Ishikawa (cell line): ENCODE measurements around the gene EFEMP1.

Experiments used
- CEBPB ChIP-seq: IDR thresholded peaks from 2 replicates; pipeline ENCODE4 v1.6.1; 2012
- CREB1 ChIP-seq: IDR thresholded peaks from 2 replicates; pipeline ENCODE4 v1.6.1; 2012; ENCODE audit warnings: low read depth
- EGR1 ChIP-seq: IDR thresholded peaks from 2 replicates; pipeline ENCODE4 v1.6.1; 2012
- EP300 ChIP-seq: IDR thresholded peaks from 2 replicates; pipeline ENCODE4 v1.6.1; 2012; ENCODE audit warnings: borderline replicate concordance
- FOXM1 ChIP-seq: IDR thresholded peaks from 2 replicates; pipeline ENCODE4 v1.6.1; 2012; ENCODE audit warnings: low read depth, borderline replicate concordance
- NFIC ChIP-seq: IDR thresholded peaks from 2 replicates; pipeline ENCODE4 v1.6.1; 2012
- RAD21 ChIP-seq: IDR thresholded peaks from 2 replicates; pipeline ENCODE4 v1.6.1; 2012; ENCODE audit warnings: low read depth
- TAF1 ChIP-seq: IDR thresholded peaks from 2 replicates; pipeline ENCODE4 v1.6.1; 2012; ENCODE audit warnings: low read depth, mild to moderate bottlenecking
- TCF12 ChIP-seq: IDR thresholded peaks from 2 replicates; pipeline ENCODE4 v1.6.1; 2012; ENCODE audit warnings: low read depth
- TEAD4 ChIP-seq: IDR thresholded peaks from 2 replicates; pipeline ENCODE4 v1.6.1; 2012
- YY1 ChIP-seq: IDR thresholded peaks from 2 replicates; pipeline ENCODE4 v1.6.1; 2012; ENCODE audit warnings: low read depth
- ZBTB7A ChIP-seq: IDR thresholded peaks from 2 replicates; pipeline ENCODE4 v1.6.1; 2012; ENCODE audit warnings: low read depth
- TF ChIP-seq, protein P1 (sequence below): IDR thresholded peaks from 2 replicates; pipeline ENCODE4 v1.6.1; 2012
- TF ChIP-seq, protein P2 (sequence below): IDR thresholded peaks from 2 replicates; pipeline ENCODE4 v1.6.1; 2012
- TF ChIP-seq, protein P3 (sequence below): IDR thresholded peaks from 2 replicates; pipeline ENCODE4 v1.6.1; 2012; ENCODE audit warnings: low read depth, mild to moderate bottlenecking

Gene EFEMP1, protein sequence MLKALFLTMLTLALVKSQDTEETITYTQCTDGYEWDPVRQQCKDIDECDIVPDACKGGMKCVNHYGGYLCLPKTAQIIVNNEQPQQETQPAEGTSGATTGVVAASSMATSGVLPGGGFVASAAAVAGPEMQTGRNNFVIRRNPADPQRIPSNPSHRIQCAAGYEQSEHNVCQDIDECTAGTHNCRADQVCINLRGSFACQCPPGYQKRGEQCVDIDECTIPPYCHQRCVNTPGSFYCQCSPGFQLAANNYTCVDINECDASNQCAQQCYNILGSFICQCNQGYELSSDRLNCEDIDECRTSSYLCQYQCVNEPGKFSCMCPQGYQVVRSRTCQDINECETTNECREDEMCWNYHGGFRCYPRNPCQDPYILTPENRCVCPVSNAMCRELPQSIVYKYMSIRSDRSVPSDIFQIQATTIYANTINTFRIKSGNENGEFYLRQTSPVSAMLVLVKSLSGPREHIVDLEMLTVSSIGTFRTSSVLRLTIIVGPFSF

DNA sequence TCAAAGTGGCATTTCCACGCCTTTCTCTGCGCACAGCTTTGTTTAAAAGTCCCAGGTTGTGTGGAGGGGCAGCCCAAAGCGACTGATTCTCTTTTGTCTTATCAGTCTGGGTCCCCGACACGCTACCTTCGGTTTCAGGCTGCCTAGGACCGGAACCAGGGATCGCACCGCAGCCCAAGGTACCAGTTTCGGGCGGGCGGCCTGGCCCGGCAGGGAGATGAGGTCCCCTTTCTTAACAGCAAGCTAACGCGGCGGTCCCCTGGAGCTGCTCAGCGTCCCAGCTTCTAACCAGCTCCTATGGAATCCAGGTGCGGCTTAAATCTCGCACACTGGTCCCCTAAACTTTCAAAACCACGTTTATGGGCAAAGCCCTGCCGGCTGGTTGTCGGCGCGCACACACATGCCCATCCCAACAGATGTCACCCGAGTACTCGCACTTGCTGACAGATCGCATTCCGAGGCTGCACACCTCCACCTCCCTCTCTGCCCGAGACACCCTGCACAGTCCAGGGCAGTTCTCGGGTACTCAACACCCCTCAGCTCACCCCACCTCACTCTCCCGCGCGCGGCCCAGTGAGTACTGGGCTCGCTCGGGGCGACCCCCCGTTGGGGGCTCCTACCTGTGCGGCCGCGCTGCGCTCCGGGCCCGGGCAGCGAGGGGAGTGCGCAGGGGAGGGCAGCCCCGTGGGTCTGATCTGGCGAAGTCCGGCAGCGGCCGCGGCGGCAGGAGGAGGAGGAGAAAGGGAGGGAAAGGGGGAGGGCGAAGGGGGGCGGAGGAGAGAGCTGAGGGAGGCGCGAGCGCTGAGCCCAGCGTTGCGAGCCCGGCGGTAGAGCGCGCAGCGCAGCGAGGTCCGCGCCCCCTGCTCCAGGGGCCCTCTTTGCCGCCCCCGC lies at the start of gene EFEMP1:
Gene EFEMP1, minus strand, starts transcription at position 692 of the 891 bp plus-strand sequence. CDS start 1,342 bp downstream, outside the sequence.
- no peak for TF ChIP-seq EGR1
- peak; percentile 42 for TF ChIP-seq TEAD4
- TF ChIP-seq NFIC: no peak
- TF ChIP-seq CEBPB: no peak
- TF ChIP-seq TAF1: no peak
- TF ChIP-seq, protein P1, sequence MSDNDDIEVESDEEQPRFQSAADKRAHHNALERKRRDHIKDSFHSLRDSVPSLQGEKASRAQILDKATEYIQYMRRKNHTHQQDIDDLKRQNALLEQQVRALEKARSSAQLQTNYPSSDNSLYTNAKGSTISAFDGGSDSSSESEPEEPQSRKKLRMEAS: peak; percentile 51; the same call in 1 of the 2 replicates
- TF ChIP-seq, protein P2, sequence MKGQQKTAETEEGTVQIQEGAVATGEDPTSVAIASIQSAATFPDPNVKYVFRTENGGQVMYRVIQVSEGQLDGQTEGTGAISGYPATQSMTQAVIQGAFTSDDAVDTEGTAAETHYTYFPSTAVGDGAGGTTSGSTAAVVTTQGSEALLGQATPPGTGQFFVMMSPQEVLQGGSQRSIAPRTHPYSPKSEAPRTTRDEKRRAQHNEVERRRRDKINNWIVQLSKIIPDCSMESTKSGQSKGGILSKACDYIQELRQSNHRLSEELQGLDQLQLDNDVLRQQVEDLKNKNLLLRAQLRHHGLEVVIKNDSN: no peak
- TF ChIP-seq ZBTB7A: no peak

DNA sequence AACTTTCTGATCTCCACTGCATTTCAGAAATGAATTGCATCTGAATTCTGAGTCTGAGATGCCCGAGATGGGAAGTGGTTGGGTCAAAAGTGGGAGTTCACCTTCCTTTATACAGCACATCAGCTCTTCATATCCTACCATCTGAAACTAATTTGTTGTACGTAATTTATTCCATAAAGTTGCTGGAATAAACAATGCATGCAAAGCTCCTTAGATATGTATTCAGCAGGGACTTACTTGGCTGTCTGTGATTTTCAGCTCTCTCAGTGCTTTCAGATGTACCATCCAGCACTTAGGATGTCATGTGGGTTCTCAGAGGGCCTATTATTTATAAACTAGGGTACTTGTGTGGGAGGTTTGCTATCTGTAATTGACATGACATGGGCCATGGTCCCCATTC lies 46.9 kb upstream of the EFEMP1 start:
- TF ChIP-seq TCF12: no peak
- TF ChIP-seq YY1: no peak

DNA sequence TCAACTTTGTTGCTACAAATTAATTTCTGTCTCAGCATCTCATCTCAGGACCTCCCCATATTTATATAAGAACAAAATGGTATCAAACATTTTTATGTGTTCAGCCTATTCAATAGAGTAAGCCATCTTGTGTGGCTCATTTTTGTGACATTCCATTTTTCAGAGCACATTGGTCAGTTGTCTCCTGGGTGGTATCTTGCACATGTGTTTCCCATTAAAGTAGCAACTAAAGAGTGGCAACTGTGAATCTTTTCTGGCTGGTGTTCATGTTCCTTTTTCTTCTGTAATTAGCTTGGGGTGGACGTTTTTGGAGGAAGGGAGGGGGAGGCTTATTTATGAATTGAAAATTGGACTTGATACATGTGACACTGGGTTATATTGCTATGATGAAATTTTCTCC lies 45.4 kb upstream of the EFEMP1 start:
- TF ChIP-seq, protein P2: no peak
- TF ChIP-seq NFIC: no peak
- TF ChIP-seq, protein P1: no peak
- no peak for TF ChIP-seq YY1
- TF ChIP-seq EP300: no peak

DNA sequence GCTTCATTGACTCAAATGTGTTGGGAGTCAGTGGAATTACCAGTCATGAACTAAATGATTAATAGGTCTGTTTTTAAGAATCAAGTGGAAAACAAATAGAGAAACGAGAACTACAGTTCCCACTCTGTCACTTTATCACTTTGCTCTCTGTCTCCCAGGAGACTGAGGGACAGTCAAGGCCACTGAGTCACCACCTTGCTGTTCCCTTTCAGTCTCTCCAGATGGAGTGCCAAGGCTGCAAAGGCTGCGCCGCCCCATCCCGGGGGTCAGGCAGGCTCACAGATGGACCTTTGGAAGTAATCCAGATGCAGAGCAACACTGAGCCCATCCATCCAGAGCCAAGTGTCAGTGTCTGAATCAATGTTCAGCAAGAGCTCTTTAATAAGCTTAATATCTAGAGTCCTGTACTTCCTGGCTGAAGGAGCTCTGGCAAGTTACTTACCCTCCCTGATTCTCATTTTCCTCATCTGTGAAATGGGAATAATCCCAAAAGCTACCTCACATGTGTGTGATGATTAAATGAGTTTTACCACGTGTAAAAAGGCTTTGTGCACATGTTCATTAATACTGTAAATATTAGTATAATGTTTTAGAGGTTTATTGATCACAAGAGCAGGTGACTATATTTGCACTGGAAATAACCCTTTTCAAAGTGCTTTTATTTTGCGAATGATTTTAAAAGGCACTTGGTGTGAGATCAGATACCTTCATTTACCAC lies 43.0 kb upstream of the EFEMP1 start:
- TF ChIP-seq, protein P1: no peak
- TF ChIP-seq TCF12: no peak
- TF ChIP-seq TAF1: no peak
- TF ChIP-seq TEAD4: no peak
- no peak for TF ChIP-seq NFIC
- no peak for TF ChIP-seq FOXM1
- no peak for TF ChIP-seq RAD21
- TF ChIP-seq EP300: no peak
- TF ChIP-seq, protein P3, sequence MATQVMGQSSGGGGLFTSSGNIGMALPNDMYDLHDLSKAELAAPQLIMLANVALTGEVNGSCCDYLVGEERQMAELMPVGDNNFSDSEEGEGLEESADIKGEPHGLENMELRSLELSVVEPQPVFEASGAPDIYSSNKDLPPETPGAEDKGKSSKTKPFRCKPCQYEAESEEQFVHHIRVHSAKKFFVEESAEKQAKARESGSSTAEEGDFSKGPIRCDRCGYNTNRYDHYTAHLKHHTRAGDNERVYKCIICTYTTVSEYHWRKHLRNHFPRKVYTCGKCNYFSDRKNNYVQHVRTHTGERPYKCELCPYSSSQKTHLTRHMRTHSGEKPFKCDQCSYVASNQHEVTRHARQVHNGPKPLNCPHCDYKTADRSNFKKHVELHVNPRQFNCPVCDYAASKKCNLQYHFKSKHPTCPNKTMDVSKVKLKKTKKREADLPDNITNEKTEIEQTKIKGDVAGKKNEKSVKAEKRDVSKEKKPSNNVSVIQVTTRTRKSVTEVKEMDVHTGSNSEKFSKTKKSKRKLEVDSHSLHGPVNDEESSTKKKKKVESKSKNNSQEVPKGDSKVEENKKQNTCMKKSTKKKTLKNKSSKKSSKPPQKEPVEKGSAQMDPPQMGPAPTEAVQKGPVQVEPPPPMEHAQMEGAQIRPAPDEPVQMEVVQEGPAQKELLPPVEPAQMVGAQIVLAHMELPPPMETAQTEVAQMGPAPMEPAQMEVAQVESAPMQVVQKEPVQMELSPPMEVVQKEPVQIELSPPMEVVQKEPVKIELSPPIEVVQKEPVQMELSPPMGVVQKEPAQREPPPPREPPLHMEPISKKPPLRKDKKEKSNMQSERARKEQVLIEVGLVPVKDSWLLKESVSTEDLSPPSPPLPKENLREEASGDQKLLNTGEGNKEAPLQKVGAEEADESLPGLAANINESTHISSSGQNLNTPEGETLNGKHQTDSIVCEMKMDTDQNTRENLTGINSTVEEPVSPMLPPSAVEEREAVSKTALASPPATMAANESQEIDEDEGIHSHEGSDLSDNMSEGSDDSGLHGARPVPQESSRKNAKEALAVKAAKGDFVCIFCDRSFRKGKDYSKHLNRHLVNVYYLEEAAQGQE: no peak
- TF ChIP-seq CREB1: no peak
- TF ChIP-seq, protein P2: no peak
- TF ChIP-seq EGR1: no peak
- TF ChIP-seq ZBTB7A: no peak
- TF ChIP-seq CEBPB: no peak
- TF ChIP-seq YY1: no peak

DNA sequence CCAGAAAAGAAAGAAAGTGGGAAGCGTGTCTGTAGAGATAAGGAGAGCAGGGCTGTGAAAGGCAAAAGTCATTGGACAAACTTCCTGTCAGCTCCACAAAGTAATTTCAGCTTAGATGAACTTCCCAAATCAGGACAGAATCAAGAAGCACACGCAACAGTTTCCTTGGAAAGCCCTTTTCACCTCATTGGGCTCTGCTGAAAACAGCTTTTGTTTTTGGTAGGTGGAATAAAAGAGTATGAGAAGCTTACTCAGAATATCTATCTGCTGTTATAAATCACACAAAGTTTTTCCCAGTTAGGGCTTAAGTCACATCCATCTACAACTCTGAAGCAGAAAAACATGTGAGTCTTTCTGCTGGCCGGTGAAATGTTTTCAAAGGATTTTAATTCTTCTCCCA lies 42.4 kb upstream of the EFEMP1 start:
- no peak for TF ChIP-seq TAF1
- TF ChIP-seq TCF12: no peak
- no peak for TF ChIP-seq CREB1
- no peak for TF ChIP-seq EGR1
- no peak for TF ChIP-seq YY1
- TF ChIP-seq CEBPB: no peak
- TF ChIP-seq, protein P3: no peak
- no peak for TF ChIP-seq FOXM1
- no peak for TF ChIP-seq TEAD4
- TF ChIP-seq RAD21: no peak
- TF ChIP-seq, protein P2: no peak
- TF ChIP-seq ZBTB7A: no peak
- TF ChIP-seq EP300: no peak
- no peak for TF ChIP-seq NFIC
- TF ChIP-seq, protein P1: no peak
